HG03095 (cell line): ENCODE results near the gene PSMD12.
"Not testable (repeated sequence)": the region's sequence is repeated elsewhere in the genome, so short reads cannot be mapped to it uniquely, and the experiment has no call there.

Experiments
- ATAC-seq: cut with Tn5 transposase; IDR thresholded peaks from one replicate; pipeline ENCODE4 v1.9.1; 2021; ENCODE audit warnings: moderate library complexity; ENCODE audit not compliant: unreplicated experiment

The PSMD12 gene

GRCh38 chr17:67388536-67388935, 22.2 kb upstream of the PSMD12 start:
- ATAC-seq = not testable (repeated sequence)

- ATAC-seq = no peak
Measured at GRCh38 chr17:67386965-67387551, 20.7 kb upstream of the PSMD12 start.

- no peak for ATAC-seq
Measured at GRCh38 chr17:67385122-67385988, 19.0 kb upstream of the PSMD12 start.

- no peak for ATAC-seq
Measured at GRCh38 chr17:67381929-67382257, 15.5 kb upstream of the PSMD12 start.

GRCh38 chr17:67379251-67379630, 12.9 kb upstream of the PSMD12 start:
- ATAC-seq = no peak

- peak; percentile 39 for ATAC-seq
Measured at GRCh38 chr17:67378454-67379250, 12.3 kb upstream of the PSMD12 start.

GRCh38 chr17:67377488-67378453, 11.4 kb upstream of the PSMD12 start:
- ATAC-seq = peak; percentile 18

GRCh38 chr17:67376737-67377487, 10.5 kb upstream of the PSMD12 start, which contains the start of gene PITPNC1:
Gene PITPNC1 (plus strand): TSS chr17:67377281.
- ATAC-seq = peak; percentile 68

- no peak for ATAC-seq
Measured at GRCh38 chr17:67376415-67376736, 10.0 kb upstream of the PSMD12 start.

- no peak for ATAC-seq
Measured at GRCh38 chr17:67375716-67376115, 9.3 kb upstream of the PSMD12 start.

GRCh38 chr17:67375054-67375427, 8.7 kb upstream of the PSMD12 start:
- no peak for ATAC-seq

- no peak for ATAC-seq
Measured at GRCh38 chr17:67374329-67375053, 8.1 kb upstream of the PSMD12 start.

GRCh38 chr17:67372751-67373150, 6.4 kb upstream of the PSMD12 start:
- ATAC-seq = no peak

GRCh38 chr17:67369676-67370075, 3.3 kb upstream of the PSMD12 start:
- no peak for ATAC-seq

- no peak for ATAC-seq
Measured at GRCh38 chr17:67365738-67366192, 612 bp downstream of the PSMD12 start.

GRCh38 chr17:67364847-67365737, 1.3 kb downstream of the PSMD12 start:
- no peak for ATAC-seq

- no peak for ATAC-seq
Measured at GRCh38 chr17:67362173-67362572, 4.2 kb downstream of the PSMD12 start.

GRCh38 chr17:67360880-67361279, 5.5 kb downstream of the PSMD12 start:
- ATAC-seq = no peak
